Activated T-cell treated with anti-CD3 and anti-CD28 coated beads for 4 hours (primary cell): ENCODE results near the gene STK32B.
"Not testable (repeated sequence)": the region's sequence is repeated elsewhere in the genome, so short reads cannot be mapped to it uniquely, and the experiment has no call there.

Source experiments
- DNase-seq: peaks from one replicate; pipeline ENCODE4 v3.0.0-alpha.2; 2020

Gene STK32B

DNA sequence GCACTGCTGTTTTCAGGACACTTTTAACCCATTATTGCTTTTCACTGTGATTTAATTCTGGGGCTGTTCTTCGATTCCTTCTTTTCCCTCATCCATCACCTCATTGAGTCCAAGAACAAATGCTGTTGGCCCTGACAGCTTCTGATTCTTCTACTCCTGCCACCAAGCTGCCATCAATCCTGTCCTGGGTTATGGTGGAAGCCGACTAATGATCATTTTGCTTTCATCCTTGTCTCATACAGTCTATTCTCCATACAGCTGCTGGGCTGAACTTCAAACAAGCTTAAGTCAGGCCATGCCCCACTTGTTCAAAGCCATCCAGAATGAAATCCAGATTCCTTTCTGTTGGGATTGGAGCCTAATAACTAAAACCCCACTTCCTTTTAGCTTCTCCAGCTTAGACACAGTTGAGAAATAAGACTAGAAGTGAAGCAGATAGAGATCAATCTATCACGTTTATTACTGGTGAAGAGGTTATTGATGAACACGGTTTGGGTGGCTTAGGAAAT, 161.9 kb downstream of the STK32B start:
- DNase-seq: no peak

GRCh38 chr4:5215321-5215720, 164.0 kb downstream of the STK32B start:
- DNase-seq: no peak

DNA sequence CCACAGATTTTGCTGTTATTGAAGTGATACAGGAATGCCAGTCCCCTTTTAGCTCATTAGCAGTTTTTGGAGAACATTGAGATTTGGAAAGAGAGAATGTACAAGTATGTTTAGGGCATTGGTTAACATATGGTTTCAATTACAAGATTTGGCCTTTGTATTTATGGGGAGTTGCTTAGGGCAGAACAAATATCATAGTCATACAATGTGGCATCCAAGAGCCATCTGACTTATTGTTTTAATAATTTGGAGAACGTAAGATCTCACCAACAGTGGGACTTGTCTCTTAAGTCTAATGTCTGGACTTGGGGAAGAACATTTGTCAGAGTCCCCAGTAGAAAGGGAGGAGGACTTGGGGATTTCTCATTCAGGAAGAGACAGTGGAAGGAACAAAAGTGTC, 166.1 kb downstream of the STK32B start:
- DNase-seq: no peak

DNA sequence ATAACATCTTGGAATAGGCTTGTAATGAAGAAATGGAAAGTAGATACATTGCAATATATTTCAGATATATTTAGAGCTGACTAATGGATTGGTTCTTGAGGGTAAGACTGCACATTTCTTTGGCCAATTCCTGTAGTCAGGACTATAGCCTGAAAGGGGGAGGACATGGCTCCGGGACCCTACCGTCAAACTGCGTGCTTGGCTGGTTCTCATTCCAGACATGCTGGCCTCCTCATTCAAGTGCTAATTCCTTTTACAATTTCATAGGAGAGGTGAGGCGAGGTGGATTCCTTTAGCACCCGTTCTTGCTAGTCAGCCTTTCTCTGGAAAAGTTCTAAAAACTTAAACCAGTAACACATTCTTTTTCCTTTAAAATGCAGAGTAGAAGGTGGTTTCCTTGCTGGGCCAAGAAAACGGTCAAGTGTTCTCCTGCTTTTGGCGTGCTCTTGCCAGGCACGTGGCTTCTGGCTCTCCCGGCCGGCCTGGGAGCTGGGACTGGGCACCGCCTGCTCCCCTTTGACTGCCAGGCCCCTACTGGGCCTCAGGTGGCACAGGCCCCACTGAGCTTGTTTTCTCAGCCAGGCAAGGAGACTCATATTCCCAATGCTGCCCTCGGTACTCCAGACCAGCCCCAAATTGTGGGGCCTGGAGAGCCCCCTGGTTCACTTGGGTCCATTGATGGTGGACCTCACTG, 167.2 kb downstream of the STK32B start:
- DNase-seq: no peak

- DNase-seq: no peak
These were observed 168.7 kb downstream of the STK32B start for GRCh38 chr4:5220028-5220427.

- DNase-seq: no peak
These were observed 170.8 kb downstream of the STK32B start for GRCh38 chr4:5222047-5222446.

DNA sequence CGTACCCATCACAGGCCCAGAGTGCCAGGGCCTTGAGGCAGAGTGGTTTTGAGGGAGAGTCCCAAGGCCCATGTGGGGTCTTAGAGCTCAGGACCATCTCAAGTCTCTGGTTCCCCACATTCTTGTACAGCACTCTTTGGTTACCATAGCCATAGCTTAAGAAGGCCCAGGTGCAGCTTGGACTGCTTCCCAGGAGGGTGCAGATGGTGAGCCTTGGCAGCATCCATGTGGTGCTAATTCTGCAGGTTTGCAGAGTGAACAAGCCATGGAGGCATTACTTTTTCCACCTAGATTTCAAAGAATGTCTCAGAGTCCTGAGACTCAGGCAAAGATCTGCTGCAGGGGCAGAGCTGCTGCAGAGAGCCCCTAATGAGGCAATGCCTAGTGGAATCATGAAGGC, 171.7 kb downstream of the STK32B start:
- no peak for DNase-seq

- no peak for DNase-seq
These were observed 173.1 kb downstream of the STK32B start for GRCh38 chr4:5224340-5224739.

DNA sequence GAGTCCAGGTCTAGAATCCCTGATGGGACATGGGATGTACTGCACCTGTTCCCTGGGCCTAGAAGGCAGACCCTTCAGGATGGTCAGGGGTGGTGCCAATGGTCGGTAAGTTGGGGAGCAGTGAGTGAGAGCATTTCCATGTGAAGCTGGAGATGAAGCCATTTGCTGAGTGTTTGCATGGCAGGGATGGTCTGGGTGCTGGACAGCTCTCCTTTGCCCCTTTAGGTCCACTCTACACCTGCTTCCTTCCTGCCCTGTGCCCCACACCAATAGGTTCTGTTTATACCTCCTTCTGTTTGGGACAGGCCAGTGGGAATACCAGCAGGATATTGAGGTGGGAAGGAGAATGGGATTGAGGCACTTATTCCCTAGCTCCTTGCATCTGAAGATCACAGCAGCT, 181.3 kb downstream of the STK32B start:
- DNase-seq: no peak

GRCh38 chr4:5237086-5237660, 185.9 kb downstream of the STK32B start:
- no peak for DNase-seq

GRCh38 chr4:5238173-5238572, 186.9 kb downstream of the STK32B start:
- no peak for DNase-seq

DNA sequence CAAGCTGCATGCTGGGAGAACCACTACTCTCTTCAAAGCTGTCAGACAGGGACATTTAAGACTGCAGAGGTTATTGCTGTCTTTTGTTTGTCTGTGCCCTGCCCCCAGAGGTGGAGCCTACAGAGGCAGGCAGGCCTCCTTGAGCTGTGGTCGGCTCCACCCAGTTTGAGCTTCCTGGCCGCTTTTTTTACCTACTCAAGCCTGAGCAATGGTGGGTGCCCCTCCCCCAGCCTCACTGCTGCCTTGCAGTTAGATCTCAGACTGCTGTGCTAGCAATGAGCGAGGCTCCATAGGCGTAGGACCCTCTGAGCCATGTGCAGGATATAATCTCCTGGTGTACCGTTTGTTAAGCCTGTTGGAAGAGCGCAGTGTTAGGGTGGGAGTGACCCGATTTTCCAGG, 195.8 kb downstream of the STK32B start:
- DNase-seq: not testable (repeated sequence)

DNA sequence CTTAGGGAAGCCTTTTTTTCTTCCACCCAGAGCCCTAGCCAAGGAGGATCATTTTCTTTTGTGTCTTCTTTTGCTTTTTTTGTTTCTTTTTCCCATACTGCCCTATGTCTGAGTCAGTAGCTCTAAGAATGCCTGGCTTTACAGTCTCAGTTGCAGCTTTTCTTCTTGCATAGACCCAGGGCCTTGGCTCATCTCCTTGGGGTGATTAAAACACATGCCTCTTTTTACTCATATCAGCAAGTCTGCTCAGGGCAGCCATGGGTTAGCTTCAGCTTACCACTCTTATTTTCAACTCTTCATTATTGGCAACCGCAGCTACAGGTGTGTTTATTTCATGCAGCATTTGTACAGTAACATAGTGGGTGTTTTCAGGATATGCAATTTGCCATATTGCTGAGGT, 196.5 kb downstream of the STK32B start:
- no peak for DNase-seq

DNA sequence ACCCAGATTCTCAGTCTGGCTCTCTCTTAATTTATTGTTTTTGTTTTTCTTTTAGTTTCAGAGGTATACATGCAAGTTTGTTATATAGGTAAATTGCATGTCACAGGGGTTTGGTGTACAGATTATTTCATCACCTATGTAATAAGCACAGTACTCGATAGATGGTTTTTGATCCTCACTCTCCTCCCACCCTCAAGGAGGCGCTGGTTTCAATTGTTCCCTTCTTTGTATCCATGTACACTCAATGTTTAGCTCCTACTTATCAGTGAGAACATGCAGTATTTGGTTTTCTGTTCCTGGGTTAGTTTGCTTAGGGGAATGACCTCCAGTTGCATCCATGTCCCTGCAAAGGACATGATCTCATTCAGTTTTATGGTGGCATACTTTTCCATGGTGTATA, 198.4 kb downstream of the STK32B start:
- no peak for DNase-seq

DNA sequence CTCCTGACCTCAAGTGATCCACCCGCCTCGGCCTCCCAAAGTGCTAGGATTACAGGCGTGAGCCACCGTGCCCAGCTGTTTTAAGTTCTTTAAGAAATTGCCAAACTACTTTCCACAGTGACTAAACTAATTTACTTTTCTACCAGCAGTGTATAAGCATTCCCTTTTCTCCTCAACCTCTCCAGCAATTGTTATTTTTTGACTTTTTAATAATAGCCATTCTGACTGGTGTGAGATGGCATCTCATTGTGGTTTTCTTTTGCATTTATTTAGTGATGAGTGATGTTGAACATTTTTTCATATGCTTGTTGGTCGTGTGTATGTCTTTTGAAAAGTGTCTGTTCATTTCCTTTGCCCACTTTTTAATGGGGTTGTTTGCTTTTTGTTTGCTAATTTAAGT, 199.3 kb downstream of the STK32B start:
- not testable (repeated sequence) for DNase-seq

DNA sequence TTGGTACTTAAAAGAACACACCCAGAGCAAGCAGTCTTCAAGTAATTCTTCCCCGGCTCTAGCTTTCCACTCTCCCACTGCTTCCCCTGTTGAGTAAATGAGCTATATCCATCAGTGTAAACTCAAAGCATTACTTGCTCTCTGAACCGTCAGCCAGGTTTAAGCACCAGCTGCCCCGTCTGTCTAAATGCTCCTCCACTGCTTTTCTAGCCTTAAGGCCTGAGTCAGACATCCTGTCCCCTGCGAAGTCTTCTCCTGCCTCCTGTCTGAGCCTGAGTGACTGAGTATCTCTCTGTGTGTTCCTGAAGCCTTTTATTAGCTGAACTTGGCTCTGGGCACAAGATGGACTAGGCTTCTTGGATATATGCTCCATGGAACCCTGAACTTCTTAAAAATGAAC, 205.1 kb downstream of the STK32B start:
- no peak for DNase-seq

- no peak for DNase-seq
These were observed 205.8 kb downstream of the STK32B start for GRCh38 chr4:5257086-5257485.

DNA sequence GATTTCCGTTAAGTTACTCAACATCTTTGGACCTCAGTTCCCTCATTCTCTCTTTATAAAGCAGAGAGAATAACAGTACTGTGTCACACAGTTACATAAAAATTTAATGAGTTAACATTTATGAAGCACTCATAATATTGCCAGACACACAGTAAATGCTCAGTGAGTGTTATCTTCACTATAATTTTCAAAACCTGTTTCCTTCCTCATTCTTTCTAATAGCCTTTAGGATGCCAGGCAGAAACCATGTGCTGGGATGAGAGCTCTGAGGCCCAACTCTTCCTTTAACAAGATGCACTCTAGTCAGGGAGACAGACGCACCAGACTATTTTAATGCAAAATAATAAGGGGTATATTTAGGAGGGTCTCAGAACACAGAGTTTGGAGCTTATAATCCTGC, 208.2 kb downstream of the STK32B start:
- no peak for DNase-seq

DNA sequence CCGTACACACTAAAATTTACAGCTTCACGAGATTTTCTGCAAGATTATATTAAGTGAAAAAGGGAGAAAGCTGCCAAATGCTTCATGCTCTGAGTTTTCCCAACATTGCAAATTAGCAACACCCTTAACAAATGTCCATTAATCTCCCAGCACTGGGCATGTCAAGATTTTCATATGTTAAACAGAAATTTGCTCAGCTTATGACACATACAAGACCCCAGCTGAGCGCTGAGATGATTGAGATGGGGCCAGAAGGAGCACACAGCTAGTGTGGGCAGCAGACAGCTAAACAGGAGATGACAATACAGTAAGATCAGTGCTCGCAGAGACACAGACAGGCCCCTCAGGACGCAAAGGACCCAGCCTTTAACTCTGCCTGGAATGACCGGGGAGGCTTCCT, 208.8 kb downstream of the STK32B start:
- no peak for DNase-seq

DNA sequence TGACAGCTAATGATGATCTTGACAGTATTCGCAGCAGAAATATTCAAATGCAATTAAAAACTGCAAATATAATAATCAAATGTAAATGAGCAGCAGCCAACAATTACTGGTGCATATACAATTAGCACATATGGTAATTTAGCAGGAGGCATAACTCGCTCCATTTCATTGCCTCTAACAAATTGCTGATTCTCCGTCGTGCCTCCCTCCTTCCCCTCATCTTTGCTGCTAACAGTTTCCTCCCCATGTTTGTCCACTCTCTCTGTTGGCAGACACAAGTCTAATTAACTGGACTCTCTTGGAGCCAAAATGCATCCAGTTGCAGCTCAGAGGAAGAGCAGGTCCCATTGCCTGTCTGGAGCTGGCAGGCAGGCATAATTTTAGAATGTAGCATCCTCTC, 210.6 kb downstream of the STK32B start:
- DNase-seq: no peak

- no peak for DNase-seq
These were observed 215.7 kb downstream of the STK32B start for GRCh38 chr4:5266991-5267390.

GRCh38 chr4:5267408-5267807, 216.1 kb downstream of the STK32B start:
- DNase-seq: no peak

- no peak for DNase-seq
These were observed 225.3 kb downstream of the STK32B start for GRCh38 chr4:5276475-5277075.

- no peak for DNase-seq
These were observed 225.8 kb downstream of the STK32B start for GRCh38 chr4:5277079-5277478.

GRCh38 chr4:5278213-5278612, 226.9 kb downstream of the STK32B start:
- DNase-seq: no peak
